OCI-LY7 (cell line): Measurements from ENCODE around the gene IGSF22.

Source experiments
- CTCF ChIP-seq: fragments of 200-600 bp; sonication (generic); conservative IDR thresholded peaks from 2 replicates; pipeline ENCODE4 v1.5.1; 2014; ENCODE audit warnings: mild to moderate bottlenecking, antibody characterized with exemption, low read length, moderate library complexity, mixed read lengths
- EZH2phosphoT487 ChIP-seq: fragments of 200-600 bp; sonication (generic); IDR thresholded peaks from 2 replicates; pipeline ENCODE4 v1.6.1; 2018; ENCODE audit warnings: low read depth, borderline replicate concordance, mild to moderate bottlenecking, mixed run types, antibody characterized with exemption, low read length, moderate library complexity, mixed read lengths

- TF ChIP-seq CTCF (no peak), EZH2phosphoT487 (no peak)
These were observed 5.5 kb upstream of the IGSF22 start for GRCh38 chr11:18731441-18731840.
